Measurements from ENCODE around the gene DHX8. TPM values are rescaled to one million over a fixed set of nuclear protein-coding genes. Genes with fewer than 3 reads are reported as not detected.

The DHX8 gene
- total and polyA plus RNA-seq, 2 of the 8 experiments (the other 6 are each of a cell fraction or from before 2014, with no cell fraction given): 30.5 to 59.4 TPM

GRCh38 chr17:43456029-43456428, 27.7 kb upstream of the DHX8 start:
- Histone ChIP-seq H3K23ac (ENCODE audit: insufficient read length) (no peak overlapping the region), H3K18ac (ENCODE audit: extremely low read depth, low read length) (no peak overlapping the region), H3K4me1 (replicated peaks in 1 of 4; ENCODE audit: control insufficient read depth in 3 of 4, insufficient read depth in 4 of 4, low read length in 3 of 4) (peaks cover 0 to 4% (median 2%) of the 10 kb centered on the region in 4 experiments; a peak in 2 of 7 replicates), H3K56ac (replicated peaks; ENCODE audit: insufficient read length, low read depth, low read length) (no peak overlapping the region), H3K9ac (replicated peaks in 1 of 4; ENCODE audit: extremely low read depth in 1 of 4, low read depth in 3 of 4, low read length in 3 of 4) (no peak overlapping the region), H3K36me3 (ENCODE audit: control insufficient read depth in 2 of 4, insufficient read depth in 4 of 4, low read length in 3 of 4) (no peaks in the 10 kb centered on the region), H4K5ac (ENCODE audit: insufficient read length, low read depth, low read length) (no peak overlapping the region), H3K79me1 (ENCODE audit: low read depth, low read length) (no peaks in the 10 kb centered on the region), H4K8ac (ENCODE audit: extremely low read depth, insufficient read depth, low read length) (no peak overlapping the region), H2BK120ac (replicated peaks; ENCODE audit: low read depth, low read length) (no peak overlapping the region), H4K20me1 (replicated peaks in 1 of 2; ENCODE audit: control insufficient read depth in 1 of 2, insufficient read depth in 2 of 2, low read length in 2 of 2) (no peaks in the 10 kb centered on the region), H4K91ac (replicated peaks; ENCODE audit: insufficient read length, low read length) (no peak overlapping the region), H2BK5ac (ENCODE audit: low read depth, low read length) (no peak overlapping the region), H3K4me2 (ENCODE audit: insufficient read depth in 1 of 2, low read depth in 2 of 2, low read length in 2 of 2) (no peak overlapping the region), H3K27ac (ENCODE audit: low read depth, low read length) (no peak overlapping the region), H3K9me3 (ENCODE audit: insufficient read depth in 2 of 2, low read depth in 1 of 2, low read length in 1 of 2) (peaks cover 0 to 11% of the 10 kb centered on the region in 2 experiments; a peak in 2 of 4 replicates), H3K27me3 (replicated peaks in 1 of 4; ENCODE audit: control insufficient read depth in 3 of 4, extremely low read depth in 1 of 4, insufficient read depth in 3 of 4, low read length in 3 of 4) (no peaks in the 10 kb centered on the region), H2BK12ac (ENCODE audit: low read depth, low read length) (no peak overlapping the region), H2BK15ac (ENCODE audit: low read length) (no peak overlapping the region), H2AFZ (ENCODE audit: low read length) (no peak overlapping the region), H3K14ac (ENCODE audit: insufficient read length) (no peak overlapping the region), H3K4me3 (ENCODE audit: extremely low read depth in 1 of 4, insufficient read depth in 2 of 4, low read depth in 3 of 4, low read length in 4 of 4) (no peak overlapping the region), H2AK5ac (ENCODE audit: low read depth, low read length) (no peak overlapping the region), H3K4ac (replicated peaks; ENCODE audit: insufficient read length, low read depth, low read length) (no peak overlapping the region), H3K79me2 (ENCODE audit: control insufficient read depth in 1 of 2, insufficient read depth in 2 of 2, low read length in 2 of 2) (no peaks in the 10 kb centered on the region), H2BK20ac (ENCODE audit: low read length) (no peak overlapping the region), H3K23me2 (ENCODE audit: low read depth, low read length) (no peaks in the 10 kb centered on the region)
- CTCF ChIA-PET (ENCODE audit: partially characterized antibody): interaction anchor here (0.6 to 4.1 kb wide), 6 partner anchors 9 to 218 kb away, joined by 3 to 18 read pairs (median 4); partner anchors contain the start of gene DHX8
- TF ChIP-seq TCF12 (IDR thresholded peaks at IDR 0.05; ENCODE audit: low read depth, low read length): no peak
- no peak for TF ChIP-seq RXRA (IDR thresholded peaks at IDR 0.05; ENCODE audit: insufficient read depth, low read depth, low read length)
- no peak for TF ChIP-seq HDAC6 (IDR thresholded peaks at IDR 0.05; ENCODE audit: low read depth, low read length)
- TF ChIP-seq CBX5 (IDR thresholded peaks at IDR 0.05; ENCODE audit: low read depth, low read length): no peak
- TF ChIP-seq HDAC2 (IDR thresholded peaks at IDR 0.05; ENCODE audit: borderline replicate concordance in 1 of 2, low read depth in 2 of 2, low read length in 2 of 2): no peak
- no peak for TF ChIP-seq BACH1 (IDR thresholded peaks at IDR 0.05; ENCODE audit: low read length)
- TF ChIP-seq TAF7 (optimal IDR thresholded peaks at IDR 0.05; ENCODE audit: borderline replicate concordance, low read depth, low read length): no peak
- no peak for TF ChIP-seq BRCA1 (IDR thresholded peaks at IDR 0.05; ENCODE audit: low read depth, low read length)
- no peak for TF ChIP-seq TEAD4 (IDR thresholded peaks at IDR 0.05; ENCODE audit: low read depth, low read length)
- TF ChIP-seq EGR1 (IDR thresholded peaks at IDR 0.05; ENCODE audit: borderline replicate concordance, low read depth, low read length): no peak
- no peak for TF ChIP-seq ZNF274 (IDR thresholded peaks at IDR 0.05; ENCODE audit: borderline replicate concordance, extremely low read depth, low read length)
- FAIRE-seq (no peak), DNase-seq (ENCODE audit: low read depth in 1 of 2, low spot score in 2 of 2) (no peak)
- WGBS, 2 experiments (ENCODE audit: extremely low coverage in 1 of 2, insufficient coverage in 1 of 2, insufficient read length in 1 of 2, insufficient replicate concordance in 2 of 2, low coverage in 1 of 2, low lambda C conversion rate in 2 of 2, missing lambda C conversion rate in 1 of 2): 93% methylated on average over 6 of the region's 6 CpGs; no CpG with 5 or more reads in 1 of the 2 experiments
- POLR2A ChIA-PET (ENCODE audit: partially characterized antibody): interaction anchor here (0.6 to 2.2 kb wide), 6 partner anchors 30 to 95 kb away, joined by 3 to 8 read pairs (median 3); no protein-coding TSS in a partner anchor

All from H1 (cell line).